Endothelial cell of umbilical vein (primary cell): ENCODE results near the gene AHSP. TPM values are rescaled to one million over a fixed set of nuclear protein-coding genes. Genes with fewer than 3 reads are reported as not detected.

ENCODE experiments used
- BruUV-seq: library from RNA; stranded (reverse); fragments of 400-500 nt; replicated peaks from 2 replicates; lab custom pipeline; 2021; lab: Mats Ljungman, UMichigan
- CTCF ChIA-PET: fragments of 300-600, 350-600 bp; sonication (Branson Sonifier 250); formaldehyde crosslinking; loops from one replicate; lab custom pipeline; 2021; ENCODE audit warnings: antibody characterized with exemption, inconsistent platforms; lab: Charles Lee
- POLR2A ChIA-PET: fragments of 300-600, 350-600 bp; sonication (Branson Sonifier 250); formaldehyde crosslinking; loops from one replicate; lab custom pipeline; 2021; ENCODE audit warnings: antibody characterized with exemption, inconsistent platforms; lab: Charles Lee
- DNase-seq: peaks from one replicate; pipeline ENCODE4 v3.0.0-alpha.2; 2011; ENCODE audit warnings: low read depth, low spot score
- FAIRE-seq: peaks from 2 replicates; lab custom pipeline; 2011; peaks lifted over from hg19 to GRCh38; lab: Jason Lieb, UNC
- H2AFZ ChIP-seq: 2 replicates; pipeline ENCODE4 v1.6.0; 2012; ENCODE audit warnings: low read depth, low read length, control low read depth, inconsistent platforms
- H3K27ac ChIP-seq: 2 replicates; pipeline ENCODE4 v1.5.1; 2011; ENCODE audit warnings: low read depth, mild to moderate bottlenecking, control low read depth, low read length, moderate library complexity; ENCODE audit not compliant: insufficient read depth
- H3K27me3 ChIP-seq, 2 experiments: 2 replicates each; pipeline versions ENCODE4 v1.6.0 to v1.6.1; 2011; ENCODE audit warnings: low read length in 2 of 2, mixed read lengths in 1 of 2; ENCODE audit not compliant: control insufficient read depth in 2 of 2, insufficient read depth in 2 of 2
- H3K36me3 ChIP-seq, 2 experiments: 2 replicates in 1 of 2; 3 replicates in 1 of 2; pipeline ENCODE4 v1.5.1; 2011; ENCODE audit warnings: low read length in 2 of 2, mild to moderate bottlenecking in 1 of 2, moderate library complexity in 1 of 2; ENCODE audit not compliant: control insufficient read depth in 2 of 2, insufficient read depth in 2 of 2; ENCODE audit errors: extremely low read depth in 1 of 2
- H3K4me1 ChIP-seq: 3 replicates; pipeline ENCODE4 v1.5.1; 2011; ENCODE audit warnings: mild to moderate bottlenecking, low read length; ENCODE audit not compliant: control insufficient read depth, insufficient read depth; ENCODE audit errors: extremely low read depth
- H3K4me2 ChIP-seq: 2 replicates; pipeline ENCODE4 v1.6.1; 2011; ENCODE audit warnings: low read length, control low read depth, mixed read lengths; ENCODE audit not compliant: insufficient read depth
- H3K4me3 ChIP-seq, 3 experiments: fragments of 200-600 bp in 1 of 3; sonication (generic), shearing (Covaris generic) in 1 of 3; replicated peaks in 1 of 3; 2 replicates each; pipeline ENCODE4 v1.5.1; 2011 to 2016; ENCODE audit warnings: control low read depth in 3 of 3, low read length in 3 of 3, mild to moderate bottlenecking in 2 of 3, inconsistent platforms in 1 of 3, low read depth in 1 of 3, moderate library complexity in 1 of 3; ENCODE audit not compliant: insufficient read depth in 1 of 3
- H3K79me2 ChIP-seq: 2 replicates; pipeline ENCODE4 v1.6.0; 2012; ENCODE audit warnings: low read length, inconsistent platforms; ENCODE audit not compliant: control insufficient read depth, insufficient read depth
- H3K9ac ChIP-seq: replicated peaks from 2 replicates; pipeline ENCODE3; 2011; ENCODE audit warnings: low read length, control low read depth; ENCODE audit not compliant: insufficient read depth; ENCODE audit errors: extremely low read depth
- H3K9me1 ChIP-seq: replicated peaks from 3 replicates; pipeline ENCODE4 v1.6.0; 2011; ENCODE audit warnings: mild to moderate bottlenecking, low read length; ENCODE audit not compliant: control insufficient read depth, insufficient read depth; ENCODE audit errors: extremely low read depth
- H3K9me3 ChIP-seq: replicated peaks from 2 replicates; pipeline ENCODE4 v1.5.1; 2012; ENCODE audit warnings: low read length, inconsistent platforms; ENCODE audit not compliant: control insufficient read depth, insufficient read depth
- H4K20me1 ChIP-seq: replicated peaks from 2 replicates; pipeline ENCODE3; 2011; ENCODE audit warnings: mild to moderate bottlenecking, low read length; ENCODE audit not compliant: control insufficient read depth, insufficient read depth; ENCODE audit errors: extremely low read depth
- CTCF ChIP-seq, 2 donors: IDR thresholded peaks; 1 replicate in 1 of 2; 2 replicates in 1 of 2; pipeline ENCODE4 v1.5.1; 2011; ENCODE audit warnings: low read length in 2 of 2, mild to moderate bottlenecking in 2 of 2, moderate library complexity in 2 of 2, control low read depth in 1 of 2, inconsistent platforms in 1 of 2, low read depth in 1 of 2; ENCODE audit not compliant: insufficient read depth in 1 of 2; ENCODE audit errors: extremely low read depth in 1 of 2
- EZH2 ChIP-seq: IDR thresholded peaks from 2 replicates; pipeline ENCODE4 v1.6.1; 2012; ENCODE audit warnings: borderline replicate concordance, low read depth, mild to moderate bottlenecking, moderate library complexity, low read length, inconsistent platforms; ENCODE audit not compliant: severe bottlenecking
- FOS ChIP-seq: IDR thresholded peaks from 2 replicates; pipeline ENCODE4 v1.6.1; 2011; ENCODE audit warnings: mild to moderate bottlenecking, low read length, moderate library complexity, borderline replicate concordance; ENCODE audit not compliant: insufficient read depth
- GATA2 ChIP-seq: IDR thresholded peaks from 2 replicates; pipeline ENCODE4 v1.7.0; 2011; ENCODE audit warnings: low read depth, mild to moderate bottlenecking, moderate library complexity, mixed read lengths, low read length; ENCODE audit not compliant: insufficient read length, insufficient read depth
- JUN ChIP-seq: IDR thresholded peaks from 2 replicates; pipeline ENCODE4 v1.6.1; 2011; ENCODE audit warnings: borderline replicate concordance, low read depth; ENCODE audit not compliant: insufficient read length, insufficient read depth
- MAX ChIP-seq: IDR thresholded peaks from 2 replicates; pipeline ENCODE4 v1.6.1; 2011; ENCODE audit not compliant: insufficient read depth, insufficient read length
- MYC ChIP-seq: IDR thresholded peaks from one replicate; pipeline ENCODE4 v1.6.1; 2011; ENCODE audit warnings: mild to moderate bottlenecking, low read depth, low read length
- POLR2A ChIP-seq: IDR thresholded peaks from 2 replicates; pipeline ENCODE4 v1.6.1; 2012; ENCODE audit warnings: low read depth, mild to moderate bottlenecking, control low read depth, low read length
- POLR2AphosphoS5 ChIP-seq: IDR thresholded peaks from 2 replicates; pipeline ENCODE4 v1.6.1; 2012; ENCODE audit warnings: low read depth, mild to moderate bottlenecking, control low read depth, low read length, moderate library complexity; ENCODE audit not compliant: insufficient read depth
- dilution Hi-C: fragments of 300-500 bp; cut with MboI; formaldehyde crosslinking; loops from one replicate; pipeline ENCODE4 v1.15.0; 2019; ENCODE audit warnings: low sequenced_read_pairs; ENCODE audit not compliant: extremely low pct_ligation_motif_present
- intact Hi-C: fragments of 100-400 bp; cut with micrococcal nuclease; formaldehyde crosslinking; loops from one replicate; pipeline ENCODE4 v1.10.0; 2022
- polyA plus RNA-seq, 4 experiments: library from polyadenylated mRNA; depleted of rRNA in 3 of 4; stranded (reverse) in 3 of 4; unstranded in 1 of 4; fragments of >200 nt; gene quantifications; 2 replicates each; pipeline versions ENCODE4 v1.2.1 to v1.2.3, GENCODE V29; 2011 to 2012; ENCODE audit warnings: missing spikeins in 1 of 4
- total RNA-seq: library from RNA; stranded (reverse); gene quantifications from 2 replicates; pipeline ENCODE4 v1.2.3, GENCODE V29; 2021

The AHSP gene
- total and polyA plus RNA-seq, 2 donors (not counting 3 experiments of a cell fraction or from before 2014, with no cell fraction given), result not detected

GRCh38 chr16:31501226-31501965, 26.3 kb upstream of the AHSP start:
- intact Hi-C loops, result loop anchor here (10.0 kb wide), 1 partner anchor 363 kb away; no protein-coding TSS in a partner anchor
- no TSS peak for BruUV-seq

More at GRCh38 chr16:31501226-31501965, 26.3 kb upstream of the AHSP start:
- POLR2A ChIA-PET, result no interaction called here
- H3K27ac ChIP-seq, result no peak overlapping the region
- H4K20me1 ChIP-seq, result no peaks in the 10 kb centered on the region
- H3K36me3 ChIP-seq, result peaks cover 2 to 7% of the 10 kb centered on the region in 2 experiments
- peaks cover 8% of the 10 kb centered on the region for H3K4me1 ChIP-seq
- H2AFZ ChIP-seq, result no peak overlapping the region
- DNase-seq, result no peak
- no peaks in the 10 kb centered on the region for H3K27me3 ChIP-seq
- no peaks in the 10 kb centered on the region for H3K9me1 ChIP-seq
- no peak overlapping the region for H3K4me3 ChIP-seq
- H3K4me2 ChIP-seq, result no peak overlapping the region
- no peak for FAIRE-seq
- no peaks in the 10 kb centered on the region for H3K9me3 ChIP-seq
- CTCF ChIA-PET, result interaction anchor here (0.9 to 1.7 kb wide), 4 partner anchors 13 to 197 kb away, joined by 3 to 4 read pairs (median 3); no protein-coding TSS in a partner anchor
- dilution Hi-C loops, result no loop called here
- no peaks in the 10 kb centered on the region for H3K79me2 ChIP-seq
- TF ChIP-seq FOS, result no peak
- TF ChIP-seq POLR2A, result no peak
- TF ChIP-seq JUN, result no peak
- TF ChIP-seq MAX, result no peak
- TF ChIP-seq CTCF (IDR thresholded peaks at IDR 0.05; ENCODE audit: extremely low read depth in 1 of 2, insufficient read depth in 1 of 2, low read depth in 1 of 2, low read length in 2 of 2), result no peak
- no peak for TF ChIP-seq EZH2
- TF ChIP-seq POLR2AphosphoS5, result no peak
- TF ChIP-seq GATA2, result no peak
- TF ChIP-seq MYC, result no peak
- no peak overlapping the region for H3K9ac ChIP-seq
